GM08714 (cell line): ENCODE results near the gene FAF1.

ENCODE experiments used
- H3K4me3 ChIP-seq: fragments of 200-500 bp; sonication (Bioruptor generic); 2 replicates; pipeline ENCODE4 v1.5.1; 2014; ENCODE audit warnings: mild to moderate bottlenecking, low read length, inconsistent platforms
- ZNF274 ChIP-seq: IDR thresholded peaks from 2 replicates; pipeline ENCODE4 v1.6.1; 2012; ENCODE audit warnings: mild to moderate bottlenecking, low read depth, low read length

FAF1 gene

GRCh38 chr1:50493710-50494109, 466.4 kb downstream of the FAF1 start:
- no peak for TF ChIP-seq ZNF274
- no peak overlapping the region for H3K4me3 ChIP-seq

GRCh38 chr1:50492142-50492541, 467.9 kb downstream of the FAF1 start:
- H3K4me3 ChIP-seq: no peak overlapping the region
- TF ChIP-seq ZNF274: no peak

- no peak for TF ChIP-seq ZNF274
- no peak overlapping the region for H3K4me3 ChIP-seq
Measured at GRCh38 chr1:50491142-50491541, 468.9 kb downstream of the FAF1 start.

GRCh38 chr1:50490640-50491039, 469.4 kb downstream of the FAF1 start:
- no peak for TF ChIP-seq ZNF274
- H3K4me3 ChIP-seq: no peak overlapping the region

GRCh38 chr1:50488876-50489275, 471.2 kb downstream of the FAF1 start:
- H3K4me3 ChIP-seq: no peak overlapping the region
- TF ChIP-seq ZNF274: no peak

GRCh38 chr1:50488356-50488755, 471.7 kb downstream of the FAF1 start:
- no peak overlapping the region for H3K4me3 ChIP-seq
- no peak for TF ChIP-seq ZNF274

GRCh38 chr1:50487725-50488124, 472.3 kb downstream of the FAF1 start:
- TF ChIP-seq ZNF274: no peak
- no peak overlapping the region for H3K4me3 ChIP-seq

- no peak for TF ChIP-seq ZNF274
- H3K4me3 ChIP-seq: no peak overlapping the region
Measured at GRCh38 chr1:50481142-50481736, 478.8 kb downstream of the FAF1 start.

- no peak for TF ChIP-seq ZNF274
- no peak overlapping the region for H3K4me3 ChIP-seq
Measured at GRCh38 chr1:50476800-50477199, 483.3 kb downstream of the FAF1 start.

GRCh38 chr1:50474859-50475809, 484.9 kb downstream of the FAF1 start:
- TF ChIP-seq ZNF274: no peak
- H3K4me3 ChIP-seq: no peak overlapping the region

GRCh38 chr1:50473513-50473912, 486.6 kb downstream of the FAF1 start:
- no peak overlapping the region for H3K4me3 ChIP-seq
- no peak for TF ChIP-seq ZNF274

- TF ChIP-seq ZNF274: no peak
- H3K4me3 ChIP-seq: no peak overlapping the region
Measured at GRCh38 chr1:50471967-50472366, 488.1 kb downstream of the FAF1 start.

- no peak for TF ChIP-seq ZNF274
- no peak overlapping the region for H3K4me3 ChIP-seq
Measured at GRCh38 chr1:50462964-50463363, 497.1 kb downstream of the FAF1 start.

GRCh38 chr1:50458507-50458906, 501.6 kb downstream of the FAF1 start:
- H3K4me3 ChIP-seq: no peak overlapping the region
- TF ChIP-seq ZNF274: no peak

- no peak for TF ChIP-seq ZNF274
- no peak overlapping the region for H3K4me3 ChIP-seq
Measured at GRCh38 chr1:50454911-50455310, 505.2 kb downstream of the FAF1 start.
